ENCODE results near the gene SECTM1. TPM values are rescaled to one million over a fixed set of nuclear protein-coding genes. Genes with fewer than 3 reads are reported as not detected.

Gene SECTM1
- total RNA-seq, 1 donor from 2014 or later, result 12.2 TPM

Other genes with a start within 250 kb of the SECTM1 start
- gene FASN, start 235.5 kb downstream of the SECTM1 start, total RNA-seq, result 184 and 185 TPM in 2 replicates
- gene CCDC57, start 120.9 kb downstream of the SECTM1 start, total RNA-seq, result 75.3 and 77.8 TPM in 2 replicates
- 142 TPM in 2 replicates for gene SLC16A3, start 104.7 kb downstream of the SECTM1 start, total RNA-seq
- 160 and 167 TPM in 2 replicates for gene CSNK1D, start 60.1 kb downstream of the SECTM1 start, total RNA-seq
- 398 and 405 TPM in 2 replicates for gene CD7, start 16.2 kb downstream of the SECTM1 start, total RNA-seq
- gene TEX19, start 25.5 kb upstream of the SECTM1 start, total RNA-seq, result 0.10 TPM in 1 of 2 replicates, not detected in the other
- 0.15 TPM in 1 of 2 replicates, not detected in the other for gene UTS2R, start 38.0 kb upstream of the SECTM1 start, total RNA-seq
- gene HEXD, start 84.6 kb upstream of the SECTM1 start, total RNA-seq, result 59.1 and 60.3 TPM in 2 replicates
- 24.7 and 29.2 TPM in 2 replicates for gene OGFOD3, start 84.8 kb upstream of the SECTM1 start, total RNA-seq
- gene CYBC1, start 117.0 kb upstream of the SECTM1 start, total RNA-seq, result 362 and 372 TPM in 2 replicates
- 168 and 184 TPM in 2 replicates for gene NARF, start 125.0 kb upstream of the SECTM1 start, total RNA-seq
- 70.6 and 73.0 TPM in 2 replicates for gene FOXK2, start 186.0 kb upstream of the SECTM1 start, total RNA-seq

All from T-helper 1 cell treated with Interleukin-12 subunit alpha and Interleukin-12 subunit beta and Interleukin-4 antibody, amounts not matched to agents 30 ng/mL and 1 ng/mL, for 36 hours (primary cell).